Colonic mucosa (tissue), 4 donors: Measurements from ENCODE around the gene SHISA3. TPM values are rescaled to one million over a fixed set of nuclear protein-coding genes. Genes with fewer than 3 reads are reported as not detected.

Experiments
- DNase-seq: peaks from one replicate; pipeline ENCODE4 v3.0.0-alpha.2; 2020
- H3K27ac ChIP-seq: fragments of 200-600 bp; one replicate; pipeline ENCODE4 v1.8.0; 2021
- H3K27me3 ChIP-seq: fragments of 200-600 bp; one replicate; pipeline ENCODE4 v1.8.0; 2021
- H3K36me3 ChIP-seq: fragments of 200-600 bp; one replicate; pipeline ENCODE4 v1.8.0; 2021
- H3K4me1 ChIP-seq: fragments of 200-600 bp; one replicate; pipeline ENCODE4 v1.8.0; 2021; ENCODE audit warnings: mild to moderate bottlenecking
- H3K4me3 ChIP-seq: fragments of 200-600 bp; one replicate; pipeline ENCODE4 v1.8.0; 2021
- H3K9ac ChIP-seq, 2 donors: one replicate each; pipeline ENCODE4 v1.7.0; 2013; ENCODE audit warnings: control low read depth in 2 of 2, low read depth in 2 of 2, low read length in 2 of 2
- H3K9me3 ChIP-seq: fragments of 200-600 bp; one replicate; pipeline ENCODE4 v1.8.0; 2021
- CTCF ChIP-seq: fragments of 200-600 bp; IDR thresholded peaks from one replicate; pipeline ENCODE4 v1.8.0; 2022; ENCODE audit warnings: antibody characterized with exemption, mild to moderate bottlenecking
- intact Hi-C: fragments of 100-400 bp; cut with DNase I; formaldehyde crosslinking; loops from one replicate; pipeline ENCODE4 v1.14.1; 2022
- total RNA-seq, 2 donors: library from RNA; stranded (reverse); fragmentation: NEBNext Ultra II Directional in 1 of 2; extraction: Animal tissue kit (Norgen Biotek cat#: 25700) in 1 of 2; gene quantifications; one replicate each; pipeline ENCODE4 v1.2.1, GENCODE V29; 2021
- donor health status: healthy.
- donor health status: DM: no; HTN: no; CAD: no.
- donor health status: DM: no; HTN: no; CAD: no.

The SHISA3 gene
- total RNA-seq, 2 donors from 2014 or later, result 0.86 to 1.1 TPM

- Histone ChIP-seq H3K27ac (no peak overlapping the region), H3K9me3 (no peaks in the 10 kb centered on the region), H3K9ac (no peak overlapping the region), H3K36me3 (no peaks in the 10 kb centered on the region), H3K27me3 (peaks cover 12% of the 10 kb centered on the region), H3K4me3 (no peak overlapping the region), H3K4me1 (no peaks in the 10 kb centered on the region)
- DNase-seq, result no peak
- TF ChIP-seq CTCF, result no peak
- intact Hi-C loops, result no loop called here
Measured at GRCh38 chr4:42391981-42392380, 5.3 kb upstream of the SHISA3 start.

DNA sequence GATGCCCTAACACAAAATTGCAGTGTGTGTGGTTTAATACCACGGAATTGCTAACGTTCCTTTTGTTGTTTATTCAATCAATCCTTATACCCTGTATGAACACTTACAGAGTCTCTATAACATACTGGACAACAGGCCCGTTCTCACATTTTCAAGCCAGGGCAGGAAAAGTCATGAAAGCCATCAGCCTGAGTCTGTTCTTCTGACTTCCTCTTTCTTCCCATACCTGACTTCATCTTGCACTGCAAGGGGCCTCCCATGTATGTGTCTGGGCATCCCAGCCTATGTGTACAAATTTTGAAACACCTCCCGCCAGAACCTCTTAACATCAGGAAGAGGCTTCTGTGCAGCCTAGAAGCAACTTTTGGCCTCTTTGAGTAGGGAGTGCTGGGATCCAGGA, 4.9 kb upstream of the SHISA3 start:
- Histone ChIP-seq H3K27ac (no peak overlapping the region), H3K9ac (no peak overlapping the region), H3K4me3 (no peak overlapping the region), H3K27me3 (peaks cover 16% of the 10 kb centered on the region), H3K4me1 (peaks cover under 1% of the 10 kb centered on the region), H3K36me3 (no peaks in the 10 kb centered on the region), H3K9me3 (no peaks in the 10 kb centered on the region)
- no peak for DNase-seq
- intact Hi-C loops, result no loop called here
- no peak for TF ChIP-seq CTCF

- DNase-seq, result no peak
- no peak overlapping the region for H3K4me3 ChIP-seq
- no peak overlapping the region for H3K27ac ChIP-seq
- no peak overlapping the region for H3K9ac ChIP-seq
- no peak for TF ChIP-seq CTCF
- peaks cover 13% of the 10 kb centered on the region for H3K4me1 ChIP-seq
- no peaks in the 10 kb centered on the region for H3K36me3 ChIP-seq
- peaks cover 45% of the 10 kb centered on the region for H3K27me3 ChIP-seq
- H3K9me3 ChIP-seq, result no peaks in the 10 kb centered on the region
- intact Hi-C loops, result no loop called here
Measured at GRCh38 chr4:42395595-42395994, 1.7 kb upstream of the SHISA3 start.

- H3K4me1 ChIP-seq, result peaks cover 13% of the 10 kb centered on the region
- H3K9me3 ChIP-seq, result no peaks in the 10 kb centered on the region
- no peak for DNase-seq
- H3K4me3 ChIP-seq, result peak overlapping the region; percentile 36
- TF ChIP-seq CTCF, result no peak
- no peak overlapping the region for H3K9ac ChIP-seq
- no peaks in the 10 kb centered on the region for H3K36me3 ChIP-seq
- peaks cover 48% of the 10 kb centered on the region for H3K27me3 ChIP-seq
- H3K27ac ChIP-seq, result no peak overlapping the region
- intact Hi-C loops, result no loop called here
Measured at GRCh38 chr4:42396361-42396751, 932 bp upstream of the SHISA3 start.

- no peak overlapping the region for H3K9ac ChIP-seq
- DNase-seq, result no peak
Measured at GRCh38 chr4:42397635-42398170, 415 bp downstream of the SHISA3 start.

More at GRCh38 chr4:42397635-42398170, 415 bp downstream of the SHISA3 start:
- peaks cover 13% of the 10 kb centered on the region for H3K4me1 ChIP-seq
- no peak overlapping the region for H3K27ac ChIP-seq
- H3K36me3 ChIP-seq, result no peaks in the 10 kb centered on the region
- no peaks in the 10 kb centered on the region for H3K9me3 ChIP-seq
- intact Hi-C loops, result no loop called here
- no peak for TF ChIP-seq CTCF
- H3K27me3 ChIP-seq, result peaks cover 48% of the 10 kb centered on the region
- peak overlapping the region; percentile 36 for H3K4me3 ChIP-seq
